GM19035 (cell line): ENCODE data around the gene RFTN1.

Experiments
- ATAC-seq: cut with Tn5 transposase; IDR thresholded peaks from one replicate; pipeline ENCODE4 v1.9.1; 2021; ENCODE audit not compliant: unreplicated experiment

Gene RFTN1

GRCh38 chr3:16487511-16488175 is 25.9 kb downstream of the RFTN1 start:
- no peak for ATAC-seq

- ATAC-seq = no peak
Measured at GRCh38 chr3:16486951-16487480, 26.5 kb downstream of the RFTN1 start.

GRCh38 chr3:16486201-16486600 is 27.3 kb downstream of the RFTN1 start:
- ATAC-seq = no peak

GRCh38 chr3:16485395-16485992 is 28.0 kb downstream of the RFTN1 start:
- ATAC-seq = no peak

- ATAC-seq = no peak
Measured at GRCh38 chr3:16484984-16485383, 28.5 kb downstream of the RFTN1 start.

GRCh38 chr3:16484216-16484615 is 29.3 kb downstream of the RFTN1 start:
- ATAC-seq = no peak

GRCh38 chr3:16482770-16483531 is 30.5 kb downstream of the RFTN1 start:
- ATAC-seq = peak; percentile 74

GRCh38 chr3:16482194-16482769 is 31.2 kb downstream of the RFTN1 start:
- ATAC-seq = no peak

- no peak for ATAC-seq
Measured at GRCh38 chr3:16481546-16481897, 32.0 kb downstream of the RFTN1 start.

- ATAC-seq = no peak
Measured at GRCh38 chr3:16480861-16481545, 32.5 kb downstream of the RFTN1 start.

GRCh38 chr3:16478516-16478915 is 35.0 kb downstream of the RFTN1 start:
- no peak for ATAC-seq

- ATAC-seq = no peak
Measured at GRCh38 chr3:16477521-16477920, 36.0 kb downstream of the RFTN1 start.

GRCh38 chr3:16477056-16477455 is 36.4 kb downstream of the RFTN1 start:
- no peak for ATAC-seq

- ATAC-seq = no peak
Measured at GRCh38 chr3:16476636-16477035, 36.9 kb downstream of the RFTN1 start.

- no peak for ATAC-seq
Measured at GRCh38 chr3:16475766-16476165, 37.7 kb downstream of the RFTN1 start.

GRCh38 chr3:16474920-16475319 is 38.6 kb downstream of the RFTN1 start:
- ATAC-seq = no peak

- no peak for ATAC-seq
Measured at GRCh38 chr3:16474216-16474615, 39.3 kb downstream of the RFTN1 start.

- ATAC-seq = no peak
Measured at GRCh38 chr3:16472593-16472992, 40.9 kb downstream of the RFTN1 start.

GRCh38 chr3:16471897-16472296 is 41.6 kb downstream of the RFTN1 start:
- ATAC-seq = no peak

GRCh38 chr3:16470590-16470989 is 42.9 kb downstream of the RFTN1 start:
- no peak for ATAC-seq
